ENCODE results near the gene PPP6R3. TPM values are rescaled to one million over a fixed set of nuclear protein-coding genes. Genes with fewer than 3 reads are reported as not detected.
"Not testable (repeated sequence)": the region's sequence is repeated elsewhere in the genome, so short reads cannot be mapped to it uniquely, and the experiment has no call there.

PPP6R3 gene
- total and polyA plus RNA-seq, 9 donors: 44.3 to 80.9 (median 52.2) TPM

GRCh38 chr11:68470304-68470811 is 9.8 kb downstream of the PPP6R3 start:
- peaks cover 14% of the 10 kb centered on the region for H3K36me3 ChIP-seq (ENCODE audit: control insufficient read depth, insufficient read depth, low read length)

GRCh38 chr11:68471360-68472340 is 11.1 kb downstream of the PPP6R3 start:
- no peak for DNase-seq
- H3K4me3 ChIP-seq (ENCODE audit: low read length): no peak overlapping the region
- 86% methylated on average over 12 of the region's 17 CpGs for WGBS (ENCODE audit: insufficient coverage)
- peaks cover 19% of the 10 kb centered on the region for H3K4me1 ChIP-seq (ENCODE audit: control insufficient read depth, insufficient read depth, low read length)
- H3K27me3 ChIP-seq (ENCODE audit: control insufficient read depth, insufficient read depth, low read length): no peaks in the 10 kb centered on the region
- no peaks in the 10 kb centered on the region for H3K9me3 ChIP-seq (replicated peaks; ENCODE audit: control insufficient read depth, low read depth, low read length)
- H3K27ac ChIP-seq (ENCODE audit: low read length): no peak overlapping the region
- peaks cover 14% of the 10 kb centered on the region for H3K36me3 ChIP-seq (ENCODE audit: control insufficient read depth, insufficient read depth, low read length)

More at GRCh38 chr11:68470304-68470811, 9.8 kb downstream of the PPP6R3 start:
- 69% methylated on average over 4 of the region's 4 CpGs for WGBS (ENCODE audit: insufficient coverage)
- Histone ChIP-seq H3K4me3 (ENCODE audit: low read length) (no peak overlapping the region), H3K9me3 (replicated peaks; ENCODE audit: control insufficient read depth, low read depth, low read length) (no peaks in the 10 kb centered on the region), H3K4me1 (ENCODE audit: control insufficient read depth, insufficient read depth, low read length) (peaks cover 19% of the 10 kb centered on the region), H3K27me3 (ENCODE audit: control insufficient read depth, insufficient read depth, low read length) (no peaks in the 10 kb centered on the region), H3K27ac (ENCODE audit: low read length) (no peak overlapping the region)
- peak; percentile 43 for DNase-seq

GRCh38 chr11:68472778-68473177 is 12.2 kb downstream of the PPP6R3 start:
- no peak for DNase-seq
- no peak overlapping the region for H3K4me3 ChIP-seq (ENCODE audit: low read length)
- 86% methylated on average over 1 of the region's 2 CpGs for WGBS (ENCODE audit: insufficient coverage)
- H3K9me3 ChIP-seq (replicated peaks; ENCODE audit: control insufficient read depth, low read depth, low read length): no peaks in the 10 kb centered on the region
- H3K27ac ChIP-seq (ENCODE audit: low read length): no peak overlapping the region
- no peaks in the 10 kb centered on the region for H3K27me3 ChIP-seq (ENCODE audit: control insufficient read depth, insufficient read depth, low read length)
- H3K36me3 ChIP-seq (ENCODE audit: control insufficient read depth, insufficient read depth, low read length): peaks cover 12% of the 10 kb centered on the region
- H3K4me1 ChIP-seq (ENCODE audit: control insufficient read depth, insufficient read depth, low read length): peaks cover 19% of the 10 kb centered on the region

- no peak overlapping the region for H3K27ac ChIP-seq (ENCODE audit: low read length)
Observed at GRCh38 chr11:68473693-68474092, 13.1 kb downstream of the PPP6R3 start.

GRCh38 chr11:68475626-68476025 is 15.1 kb downstream of the PPP6R3 start:
- H3K9me3 ChIP-seq (replicated peaks; ENCODE audit: control insufficient read depth, low read depth, low read length); H3K4me3 ChIP-seq (ENCODE audit: low read length); H3K27ac ChIP-seq (ENCODE audit: low read length); DNase-seq; H3K27me3 ChIP-seq (ENCODE audit: control insufficient read depth, insufficient read depth, low read length): not testable (repeated sequence)
- peaks cover 11% of the 10 kb centered on the region for H3K4me1 ChIP-seq (ENCODE audit: control insufficient read depth, insufficient read depth, low read length)
- WGBS (ENCODE audit: insufficient coverage): 98% methylated on average over 24 of the region's 34 CpGs
- H3K36me3 ChIP-seq (ENCODE audit: control insufficient read depth, insufficient read depth, low read length): peaks cover 12% of the 10 kb centered on the region

More at GRCh38 chr11:68473693-68474092, 13.1 kb downstream of the PPP6R3 start:
- Histone ChIP-seq H3K4me3 (ENCODE audit: low read length) (no peak overlapping the region), H3K9me3 (replicated peaks; ENCODE audit: control insufficient read depth, low read depth, low read length) (no peaks in the 10 kb centered on the region), H3K27me3 (ENCODE audit: control insufficient read depth, insufficient read depth, low read length) (no peaks in the 10 kb centered on the region), H3K4me1 (ENCODE audit: control insufficient read depth, insufficient read depth, low read length) (peaks cover 19% of the 10 kb centered on the region), H3K36me3 (ENCODE audit: control insufficient read depth, insufficient read depth, low read length) (peaks cover 12% of the 10 kb centered on the region)
- DNase-seq: no peak
- no CpG with 5 or more reads among the region's 1 CpG for WGBS (ENCODE audit: insufficient coverage)

GRCh38 chr11:68479390-68479789 is 18.8 kb downstream of the PPP6R3 start:
- no CpG with 5 or more reads among the region's 3 CpGs for WGBS (ENCODE audit: insufficient coverage)
- no peak for DNase-seq
- peaks cover 5% of the 10 kb centered on the region for H3K4me1 ChIP-seq (ENCODE audit: control insufficient read depth, insufficient read depth, low read length)
- no peaks in the 10 kb centered on the region for H3K36me3 ChIP-seq (ENCODE audit: control insufficient read depth, insufficient read depth, low read length)
- no peaks in the 10 kb centered on the region for H3K9me3 ChIP-seq (replicated peaks; ENCODE audit: control insufficient read depth, low read depth, low read length)
- no peak overlapping the region for H3K27ac ChIP-seq (ENCODE audit: low read length)
- no peak overlapping the region for H3K4me3 ChIP-seq (ENCODE audit: low read length)
- no peaks in the 10 kb centered on the region for H3K27me3 ChIP-seq (ENCODE audit: control insufficient read depth, insufficient read depth, low read length)

GRCh38 chr11:68480193-68480592 is 19.6 kb downstream of the PPP6R3 start:
- Histone ChIP-seq H3K27me3 (ENCODE audit: control insufficient read depth, insufficient read depth, low read length) (no peaks in the 10 kb centered on the region), H3K4me3 (ENCODE audit: low read length) (no peak overlapping the region), H3K4me1 (ENCODE audit: control insufficient read depth, insufficient read depth, low read length) (peaks cover 5% of the 10 kb centered on the region), H3K9me3 (replicated peaks; ENCODE audit: control insufficient read depth, low read depth, low read length) (no peaks in the 10 kb centered on the region), H3K36me3 (ENCODE audit: control insufficient read depth, insufficient read depth, low read length) (no peaks in the 10 kb centered on the region), H3K27ac (ENCODE audit: low read length) (no peak overlapping the region)
- WGBS (ENCODE audit: insufficient coverage): 88% methylated on average over 1 of the region's 2 CpGs
- DNase-seq: no peak

- peak; percentile 73 for DNase-seq
- no peak overlapping the region for H3K4me3 ChIP-seq (ENCODE audit: low read length)
- no CpG with 5 or more reads among the region's 3 CpGs for WGBS (ENCODE audit: insufficient coverage)
- peak overlapping the region; percentile 21 for H3K27ac ChIP-seq (ENCODE audit: low read length)
- H3K4me1 ChIP-seq (ENCODE audit: control insufficient read depth, insufficient read depth, low read length): peaks cover 5% of the 10 kb centered on the region
- no peaks in the 10 kb centered on the region for H3K27me3 ChIP-seq (ENCODE audit: control insufficient read depth, insufficient read depth, low read length)
- no peaks in the 10 kb centered on the region for H3K36me3 ChIP-seq (ENCODE audit: control insufficient read depth, insufficient read depth, low read length)
- H3K9me3 ChIP-seq (replicated peaks; ENCODE audit: control insufficient read depth, low read depth, low read length): peaks cover 3% of the 10 kb centered on the region
Observed at GRCh38 chr11:68480852-68481510, 20.4 kb downstream of the PPP6R3 start.

GRCh38 chr11:68481579-68482240 is 21.2 kb downstream of the PPP6R3 start:
- H3K4me1 ChIP-seq (ENCODE audit: control insufficient read depth, insufficient read depth, low read length): peaks cover 5% of the 10 kb centered on the region
- no CpG with 5 or more reads among the region's 6 CpGs for WGBS (ENCODE audit: insufficient coverage)
- no peaks in the 10 kb centered on the region for H3K27me3 ChIP-seq (ENCODE audit: control insufficient read depth, insufficient read depth, low read length)
- no peaks in the 10 kb centered on the region for H3K36me3 ChIP-seq (ENCODE audit: control insufficient read depth, insufficient read depth, low read length)
- DNase-seq: no peak
- peaks cover 3% of the 10 kb centered on the region for H3K9me3 ChIP-seq (replicated peaks; ENCODE audit: control insufficient read depth, low read depth, low read length)
- H3K27ac ChIP-seq (ENCODE audit: low read length): no peak overlapping the region
- no peak overlapping the region for H3K4me3 ChIP-seq (ENCODE audit: low read length)
